GM13976 (cell line): ENCODE data around the gene FDX1.
A peak's percentile ranks its signal among the peaks of the same experiment; 100 is the strongest.

Source experiments
- DNase-seq: peaks from one replicate; pipeline ENCODE4 v3.0.0; 2012; ENCODE audit warnings: low spot score
- CTCF ChIP-seq: IDR thresholded peaks from 2 replicates; pipeline ENCODE4 v1.5.1; 2012; ENCODE audit warnings: borderline replicate concordance, mild to moderate bottlenecking; ENCODE audit not compliant: insufficient read depth; ENCODE audit errors: extremely low read depth, missing control alignments, control extremely low read depth
- in situ Hi-C: fragments of 300-500 bp; cut with MboI; formaldehyde crosslinking; loops from one replicate; pipeline ENCODE4 v1.12.0; 2022; ENCODE audit warnings: low sequenced_read_pairs, mixed read lengths, inconsistent platforms; ENCODE audit not compliant: unreplicated experiment

The FDX1 gene

GRCh38 chr11:110452720-110453119 is 23.0 kb downstream of the FDX1 start:
- in situ Hi-C loops, result loop anchor here (10.0 to 25.0 kb wide), 2 partner anchors 782 to 985 kb away; no protein-coding TSS in a partner anchor
- no peak for DNase-seq
- no peak for TF ChIP-seq CTCF

DNA sequence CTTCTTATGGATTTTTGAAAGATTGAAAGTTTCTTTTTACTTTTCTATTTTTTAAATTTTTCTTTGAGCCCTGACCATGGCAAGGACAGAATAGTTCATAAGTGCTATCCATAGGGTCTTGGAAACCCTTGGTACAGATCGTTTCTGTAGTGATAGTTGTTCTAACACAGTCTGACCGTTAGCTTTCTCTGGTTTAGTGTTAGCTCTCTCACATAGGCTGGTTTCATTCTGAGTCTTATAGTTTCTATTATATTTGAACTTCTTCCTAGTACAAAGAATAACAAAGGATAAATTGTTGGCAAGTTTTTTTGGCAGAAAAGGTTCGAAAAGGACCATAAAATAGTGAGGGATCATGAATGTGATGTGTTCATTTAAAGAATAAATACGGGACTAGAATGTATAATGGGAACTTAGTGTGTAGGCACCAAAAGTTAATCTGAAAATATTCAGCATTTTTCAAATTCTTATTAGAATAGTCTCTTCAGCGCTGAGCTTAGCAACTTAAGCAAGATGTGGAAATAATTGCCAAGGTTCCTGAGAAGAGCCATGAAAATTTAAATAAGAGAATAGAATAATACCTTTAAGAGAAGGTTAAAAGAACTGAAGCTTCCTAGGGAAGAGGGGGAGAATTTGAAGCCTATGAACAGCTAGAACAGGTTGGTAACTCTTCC is 24.1 kb downstream of the FDX1 start:
- in situ Hi-C loops, result loop anchor here (10.0 to 25.0 kb wide), 2 partner anchors 781 to 983 kb away; no protein-coding TSS in a partner anchor
- peak; percentile 35 for DNase-seq
- no peak for TF ChIP-seq CTCF

DNA sequence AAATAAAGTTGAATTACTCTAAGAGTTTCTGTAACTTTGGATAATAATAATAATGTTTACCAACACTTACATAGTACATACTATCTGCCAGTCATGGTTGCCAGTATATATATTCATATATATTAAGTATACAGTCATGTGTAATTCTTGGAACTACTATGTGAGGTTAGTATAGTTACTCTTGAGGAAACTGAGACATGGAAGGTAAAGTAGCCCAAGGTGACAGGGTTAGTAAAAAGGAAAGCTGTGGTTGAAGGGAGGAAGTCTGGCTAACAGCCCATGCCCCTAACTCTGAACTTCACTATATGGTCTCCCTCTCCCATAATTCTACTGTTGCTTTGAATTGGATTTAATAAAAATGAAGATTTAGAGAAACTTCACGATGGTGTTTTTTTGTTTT is 24.9 kb downstream of the FDX1 start:
- no peak for DNase-seq
- in situ Hi-C loops, result loop anchor here (10.0 to 25.0 kb wide), 2 partner anchors 780 to 983 kb away; no protein-coding TSS in a partner anchor
- no peak for TF ChIP-seq CTCF

DNA sequence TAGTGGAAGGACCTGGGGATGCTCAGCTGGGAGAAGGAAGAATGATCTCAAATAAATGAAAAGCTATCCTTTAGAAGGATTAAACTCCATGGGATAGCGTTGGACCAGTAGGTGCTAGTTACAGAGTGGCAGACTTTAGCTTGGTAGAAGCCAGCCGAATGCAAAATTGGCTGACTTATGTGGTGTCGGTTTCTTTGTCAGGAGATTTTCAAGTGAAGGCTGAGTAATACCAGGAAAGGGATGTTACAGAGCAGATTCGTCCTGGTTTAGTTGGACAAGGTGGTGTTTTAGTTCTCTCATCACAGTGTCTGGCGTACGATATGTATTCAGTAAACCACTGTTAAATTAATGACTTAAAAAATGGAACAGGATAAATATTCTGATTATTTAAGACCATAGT is 26.0 kb downstream of the FDX1 start:
- no peak for TF ChIP-seq CTCF
- in situ Hi-C loops, result loop anchor here (10.0 to 25.0 kb wide), 2 partner anchors 779 to 982 kb away; no protein-coding TSS in a partner anchor
- DNase-seq, result no peak

- DNase-seq, result no peak
- in situ Hi-C loops, result loop anchor here (25.0 kb wide), 1 partner anchor 974 kb away; no protein-coding TSS in a partner anchor
- TF ChIP-seq CTCF, result peak; percentile 29
Observed at GRCh38 chr11:110463153-110463552, 33.4 kb downstream of the FDX1 start.

GRCh38 chr11:110465231-110465630 is 35.5 kb downstream of the FDX1 start:
- TF ChIP-seq CTCF, result no peak
- DNase-seq, result no peak
- in situ Hi-C loops, result loop anchor here (25.0 kb wide), 1 partner anchor 972 kb away; no protein-coding TSS in a partner anchor

DNA sequence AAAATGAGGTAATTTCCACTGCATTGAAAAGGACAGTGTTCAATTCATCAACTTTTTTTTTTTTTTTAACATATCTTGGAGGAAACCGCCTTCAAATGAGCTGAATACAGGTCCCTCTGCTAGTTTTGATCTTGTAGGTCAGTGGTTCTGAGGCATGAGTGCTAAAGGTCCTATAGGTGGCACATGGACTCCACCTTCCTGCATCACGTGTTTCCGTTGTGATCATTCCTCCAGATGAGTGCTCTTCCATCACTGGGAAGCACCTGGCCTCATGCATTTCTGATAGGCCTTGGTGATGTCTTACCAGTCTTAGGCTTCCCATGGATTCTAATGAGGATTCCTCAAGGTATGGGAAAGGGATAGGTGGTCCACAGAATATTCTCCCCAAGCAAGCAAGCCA is 37.8 kb downstream of the FDX1 start:
- no peak for DNase-seq
- no peak for TF ChIP-seq CTCF
- in situ Hi-C loops, result loop anchor here (25.0 kb wide), 1 partner anchor 970 kb away; no protein-coding TSS in a partner anchor
